Parathyroid adenoma (tissue), 2 donors: Measurements from ENCODE around the gene STXBP6.
"Not testable (repeated sequence)": the region's sequence is repeated elsewhere in the genome, so short reads cannot be mapped to it uniquely, and the experiment has no call there.

Experiments
- H2AFZ ChIP-seq: fragments of 300-600 bp; sonication (generic); one replicate; pipeline ENCODE4 v1.7.0; 2017; ENCODE audit warnings: antibody characterized with exemption, mild to moderate bottlenecking
- H3K27ac ChIP-seq: fragments of 300-600 bp; sonication (generic); one replicate; pipeline ENCODE4 v1.7.0; 2017
- H3K27me3 ChIP-seq: fragments of 300-600 bp; sonication (generic); one replicate; pipeline ENCODE4 v1.7.0; 2017; ENCODE audit warnings: low read length; ENCODE audit not compliant: control insufficient read depth, insufficient read depth
- H3K36me3 ChIP-seq: fragments of 300-600 bp; sonication (generic); one replicate; pipeline ENCODE4 v1.7.0; 2017; ENCODE audit warnings: low read length; ENCODE audit not compliant: control insufficient read depth, insufficient read depth
- H3K4me1 ChIP-seq: fragments of 300-600 bp; sonication (generic); one replicate; pipeline ENCODE4 v1.7.0; 2017; ENCODE audit warnings: control low read depth
- H3K4me2 ChIP-seq: fragments of 300-600 bp; sonication (generic); one replicate; pipeline ENCODE4 v1.7.0; 2017; ENCODE audit warnings: low read length
- H3K4me3 ChIP-seq: fragments of 300-600 bp; sonication (generic); one replicate; pipeline ENCODE4 v1.7.0; 2017; ENCODE audit warnings: low read depth, low read length
- H3K79me2 ChIP-seq: fragments of 300-600 bp; sonication (generic); one replicate; pipeline ENCODE4 v1.7.0; 2017; ENCODE audit warnings: control low read depth
- H3K9ac ChIP-seq: fragments of 300-600 bp; sonication (generic); one replicate; pipeline ENCODE4 v1.7.0; 2017; ENCODE audit warnings: mild to moderate bottlenecking
- H3K9me3 ChIP-seq: fragments of 300-600 bp; sonication (generic); one replicate; pipeline ENCODE4 v1.7.0; 2017; ENCODE audit warnings: low read length; ENCODE audit not compliant: control insufficient read depth
- CTCF ChIP-seq: fragments of 300-600 bp; sonication (generic); IDR thresholded peaks from one replicate; pipeline ENCODE4 v1.7.0; 2017; ENCODE audit warnings: antibody characterized with exemption, mild to moderate bottlenecking
- donor health status: primary hyperparathyroidism.

STXBP6 gene

GRCh38 chr14:24838945-24839616 lies 210.9 kb downstream of the STXBP6 start:
- Histone ChIP-seq H2AFZ (no peak overlapping the region), H3K4me3 (no peak overlapping the region), H3K4me2 (no peak overlapping the region), H3K4me1 (no peaks in the 10 kb centered on the region), H3K79me2 (no peaks in the 10 kb centered on the region), H3K9ac (no peak overlapping the region), H3K9me3 (no peaks in the 10 kb centered on the region), H3K27me3 (no peaks in the 10 kb centered on the region), H3K36me3 (no peaks in the 10 kb centered on the region), H3K27ac (no peak overlapping the region)
- TF ChIP-seq CTCF: no peak

GRCh38 chr14:24837280-24838046 lies 212.5 kb downstream of the STXBP6 start:
- H3K9me3 ChIP-seq: no peaks in the 10 kb centered on the region
- no peaks in the 10 kb centered on the region for H3K79me2 ChIP-seq
- H3K27me3 ChIP-seq: no peaks in the 10 kb centered on the region
- H3K4me3 ChIP-seq: no peak overlapping the region
- H2AFZ ChIP-seq: no peak overlapping the region
- no peak overlapping the region for H3K4me2 ChIP-seq
- no peak for TF ChIP-seq CTCF
- no peak overlapping the region for H3K9ac ChIP-seq
- H3K36me3 ChIP-seq: no peaks in the 10 kb centered on the region
- no peak overlapping the region for H3K27ac ChIP-seq
- H3K4me1 ChIP-seq: no peaks in the 10 kb centered on the region

- not testable (repeated sequence) for H3K27ac ChIP-seq, H3K9me3 ChIP-seq, H3K4me1 ChIP-seq, H3K79me2 ChIP-seq, H3K27me3 ChIP-seq, H3K4me2 ChIP-seq, H3K4me3 ChIP-seq, H2AFZ ChIP-seq, H3K36me3 ChIP-seq, H3K9ac ChIP-seq
Observed at GRCh38 chr14:24836324-24836723, 213.6 kb downstream of the STXBP6 start.

GRCh38 chr14:24834956-24835355 lies 215.0 kb downstream of the STXBP6 start:
- Histone ChIP-seq H2AFZ (no peak overlapping the region), H3K79me2 (no peaks in the 10 kb centered on the region), H3K9ac (no peak overlapping the region), H3K27me3 (no peaks in the 10 kb centered on the region), H3K4me1 (no peaks in the 10 kb centered on the region), H3K9me3 (no peaks in the 10 kb centered on the region), H3K4me2 (no peak overlapping the region), H3K27ac (no peak overlapping the region), H3K4me3 (no peak overlapping the region), H3K36me3 (no peaks in the 10 kb centered on the region)
- no peak for TF ChIP-seq CTCF

- H3K9me3 ChIP-seq: no peaks in the 10 kb centered on the region
- H2AFZ ChIP-seq: no peak overlapping the region
- no peaks in the 10 kb centered on the region for H3K4me1 ChIP-seq
- no peaks in the 10 kb centered on the region for H3K27me3 ChIP-seq
- no peak overlapping the region for H3K27ac ChIP-seq
- no peak overlapping the region for H3K9ac ChIP-seq
- H3K4me3 ChIP-seq: no peak overlapping the region
- H3K79me2 ChIP-seq: no peaks in the 10 kb centered on the region
- H3K4me2 ChIP-seq: no peak overlapping the region
- no peak for TF ChIP-seq CTCF
- H3K36me3 ChIP-seq: no peaks in the 10 kb centered on the region
Observed at GRCh38 chr14:24833385-24833784, 216.6 kb downstream of the STXBP6 start.
